ENCODE results near the gene MAGEA2B. TPM values are rescaled to one million over a fixed set of nuclear protein-coding genes. Genes with fewer than 3 reads are reported as not detected.
"Not testable (repeated sequence)": the region's sequence is repeated elsewhere in the genome, so short reads cannot be mapped to it uniquely, and the experiment has no call there.

MAGEA2B gene
- total RNA-seq, 1 experiment from 2014 or later, result not detected

DNA sequence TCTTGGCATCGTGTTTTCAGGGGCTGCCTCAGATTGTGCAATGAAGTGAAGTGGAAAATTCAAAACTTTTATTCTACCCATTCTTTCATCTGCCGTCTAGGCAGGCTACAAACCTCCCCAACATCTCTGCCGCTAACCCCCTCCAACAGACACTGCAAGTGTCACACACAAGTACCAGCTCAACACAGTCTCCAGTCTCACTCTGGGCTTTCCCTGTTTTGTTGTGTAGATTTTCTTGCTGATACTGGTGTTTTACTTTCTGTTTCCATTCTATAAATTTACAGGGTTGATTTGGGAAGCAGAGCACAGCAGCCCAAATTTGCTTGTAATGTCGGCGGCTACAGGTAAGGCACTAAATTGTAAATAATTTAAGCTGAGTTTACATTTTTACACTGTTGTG is 40.4 kb downstream of the MAGEA2B start:
- DNase-seq (ENCODE audit: low spot score), result not testable (repeated sequence)

GRCh38 chrX:152758918-152759317 is 44.5 kb downstream of the MAGEA2B start, which contains the start of gene CSAG3:
TSS of gene CSAG3 (plus strand) at chrX:152759218.
- DNase-seq (ENCODE audit: low spot score), result not testable (repeated sequence)

DNA sequence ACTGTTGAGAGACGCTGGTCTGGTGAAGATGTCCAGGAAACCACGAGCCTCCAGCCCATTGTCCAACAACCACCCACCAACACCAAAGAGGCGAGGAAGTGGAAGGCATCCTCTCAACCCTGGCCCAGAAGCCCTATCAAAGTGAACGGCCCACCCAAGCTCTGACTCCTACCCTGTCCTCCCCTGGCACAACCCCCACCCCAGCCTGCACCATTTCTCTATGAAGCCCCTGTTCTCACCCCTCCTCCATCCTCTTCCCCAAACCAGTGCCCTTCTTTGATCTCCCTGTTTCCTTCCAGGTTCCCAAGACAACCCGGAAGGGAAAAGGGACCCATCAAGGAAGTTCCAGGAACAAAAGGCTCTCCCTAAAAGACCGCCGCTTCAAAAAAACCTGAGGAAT is 45.1 kb downstream of the MAGEA2B start:
- not testable (repeated sequence) for DNase-seq (ENCODE audit: low spot score)

- not testable (repeated sequence) for DNase-seq (ENCODE audit: low spot score)
These were observed 47.2 kb downstream of the MAGEA2B start for GRCh38 chrX:152761582-152761981.

DNA sequence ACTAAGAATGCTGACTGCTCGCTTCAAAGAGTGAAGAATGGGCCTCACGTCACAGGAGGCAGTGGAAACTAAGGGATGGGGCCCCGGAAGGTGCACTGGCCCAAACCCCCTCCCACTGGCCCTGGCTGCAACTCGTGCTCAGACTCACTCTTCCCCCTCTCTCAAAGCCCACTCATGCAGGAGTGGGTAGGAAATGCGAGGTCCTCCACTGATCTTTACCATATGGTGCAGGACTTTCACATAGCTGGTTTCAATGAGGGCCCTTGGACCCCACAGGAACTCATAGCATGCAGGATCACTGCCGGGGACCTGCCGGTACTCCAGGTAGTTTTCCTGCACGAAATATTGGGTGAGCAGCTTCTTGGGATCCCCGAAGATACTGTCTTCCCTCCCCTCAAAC is 52.1 kb downstream of the MAGEA2B start:
- DNase-seq (ENCODE audit: low spot score), result not testable (repeated sequence)

Other genes with a start within 250 kb of the MAGEA2B start
- gene GABRQ, start 76.7 kb upstream of the MAGEA2B start, total RNA-seq (2014; rRNA removed; shearing (Covaris generic)), result not detected in 2 replicates
- gene MAGEA3, start 15.8 kb upstream of the MAGEA2B start, total RNA-seq (2014; rRNA removed; shearing (Covaris generic)), result 25.8 and 30.4 TPM in 2 replicates
- not detected in 2 replicates for gene CSAG2, start 5.4 kb upstream of the MAGEA2B start, total RNA-seq (2014; rRNA removed; shearing (Covaris generic))
- gene CSAG1, start 19.1 kb downstream of the MAGEA2B start, total RNA-seq (2014; rRNA removed; shearing (Covaris generic)), result 0.65 TPM in 1 of 2 replicates, not detected in the other
- 0.96 and 1.8 TPM in 2 replicates for gene MAGEA12, start 19.1 kb downstream of the MAGEA2B start, total RNA-seq (2014; rRNA removed; shearing (Covaris generic))
- gene MAGEA2, start 39.2 kb downstream of the MAGEA2B start, total RNA-seq (2014; rRNA removed; shearing (Covaris generic)), result 0.12 TPM in 1 of 2 replicates, not detected in the other
- not detected in 2 replicates for gene CSAG3, start 44.6 kb downstream of the MAGEA2B start, total RNA-seq (2014; rRNA removed; shearing (Covaris generic))
- 78.2 and 78.3 TPM in 2 replicates for gene MAGEA6, start 55.1 kb downstream of the MAGEA2B start, total RNA-seq (2014; rRNA removed; shearing (Covaris generic))
- gene CETN2, start 116.1 kb downstream of the MAGEA2B start, total RNA-seq (2014; rRNA removed; shearing (Covaris generic)), result 128 and 135 TPM in 2 replicates
- gene NSDHL, start 116.4 kb downstream of the MAGEA2B start, total RNA-seq (2014; rRNA removed; shearing (Covaris generic)), result 28.9 and 29.6 TPM in 2 replicates
- 1.7 and 4.9 TPM in 2 replicates for gene ZNF185, start 183.4 kb downstream of the MAGEA2B start, total RNA-seq (2014; rRNA removed; shearing (Covaris generic))

All from A172 (cell line).